Fibroblast of villous mesenchyme (primary cell): ENCODE measurements around the gene ACKR3. TPM values are rescaled to one million over a fixed set of nuclear protein-coding genes. Genes with fewer than 3 reads are reported as not detected.

Experiments used
- DNase-seq: peaks from one replicate; pipeline ENCODE4 v3.0.0-alpha.2; 2010; ENCODE audit warnings: low read depth
- H3K4me3 ChIP-seq: 2 replicates; pipeline ENCODE4 v1.5.1; 2011; ENCODE audit warnings: low read depth, mild to moderate bottlenecking, low read length
- CTCF ChIP-seq: IDR thresholded peaks from 2 replicates; pipeline ENCODE4 v1.5.1; 2012; ENCODE audit warnings: low read depth, mild to moderate bottlenecking, low read length; ENCODE audit not compliant: insufficient read depth
- total RNA-seq: library from RNA; depleted of rRNA; stranded (reverse); fragments of >200 nt; gene quantifications from 2 replicates; pipeline ENCODE4 v1.2.3, GENCODE V29; 2012

ACKR3 gene
- total RNA-seq, 1 donor = not detected

- no peak for DNase-seq
- H3K4me3 ChIP-seq = no peak overlapping the region
- no peak for TF ChIP-seq CTCF
Observed at GRCh38 chr2:236529606-236530005, 40.0 kb upstream of the ACKR3 start.

GRCh38 chr2:236530512-236530911, 39.1 kb upstream of the ACKR3 start:
- no peak for TF ChIP-seq CTCF
- no peak for DNase-seq
- no peak overlapping the region for H3K4me3 ChIP-seq

- no peak for DNase-seq
- H3K4me3 ChIP-seq = no peak overlapping the region
- no peak for TF ChIP-seq CTCF
Observed at GRCh38 chr2:236531195-236531594, 38.4 kb upstream of the ACKR3 start.

- DNase-seq = no peak
- H3K4me3 ChIP-seq = no peak overlapping the region
- no peak for TF ChIP-seq CTCF
Observed at GRCh38 chr2:236531996-236532395, 37.6 kb upstream of the ACKR3 start.

- no peak for TF ChIP-seq CTCF
- H3K4me3 ChIP-seq = no peak overlapping the region
- DNase-seq = no peak
Observed at GRCh38 chr2:236533343-236533742, 36.3 kb upstream of the ACKR3 start.

- no peak overlapping the region for H3K4me3 ChIP-seq
- DNase-seq = no peak
- TF ChIP-seq CTCF = no peak
Observed at GRCh38 chr2:236535024-236535423, 34.6 kb upstream of the ACKR3 start.

- DNase-seq = no peak
- no peak overlapping the region for H3K4me3 ChIP-seq
- no peak for TF ChIP-seq CTCF
Observed at GRCh38 chr2:236536727-236537398, 32.8 kb upstream of the ACKR3 start.
